Prostate gland (tissue), 2 donors: ENCODE measurements around the gene F11.

Experiments
- CTCF ChIP-seq, 4 experiments: fragments of 200-600 bp in 2 of 4; fragments of 450-650 bp in 2 of 4; sonication (generic) in 2 of 4; IDR thresholded peaks; 1 replicate in 3 of 4; 2 replicates in 1 of 4; pipeline ENCODE4 v1.5.1; 2016 to 2019; ENCODE audit warnings: antibody characterized with exemption in 4 of 4, mild to moderate bottlenecking in 2 of 4, moderate library complexity in 2 of 4
- POLR2AphosphoS5 ChIP-seq: sonication (generic); formaldehyde crosslinking; IDR thresholded peaks from one replicate; pipeline ENCODE4 v1.6.1; 2017; ENCODE audit warnings: antibody characterized with exemption

DNA sequence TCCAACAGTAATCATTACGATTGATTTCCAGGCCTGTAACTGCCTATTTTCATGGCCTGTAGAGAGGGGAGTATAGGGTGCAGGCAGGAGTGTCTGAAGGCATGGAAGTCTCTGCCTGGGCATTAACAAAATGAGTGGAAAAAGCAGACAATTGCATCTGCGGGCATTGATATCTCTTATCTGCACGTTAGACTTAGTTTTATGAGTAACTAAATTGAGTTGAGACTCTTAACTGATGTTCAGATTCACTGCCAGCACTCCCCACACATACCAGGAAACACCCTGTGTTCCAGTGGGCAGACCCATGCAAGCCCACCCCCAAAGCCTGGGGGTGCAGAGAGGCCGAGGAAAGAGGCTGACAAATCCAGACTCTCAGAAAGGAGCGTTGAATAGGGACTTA is 33.3 kb downstream of the F11 start:
- TF ChIP-seq CTCF (IDR thresholded peaks at IDR 0.05): no peak
- TF ChIP-seq POLR2AphosphoS5: no peak
